ENCODE measurements around the gene SORBS2.

The SORBS2 gene

DNA sequence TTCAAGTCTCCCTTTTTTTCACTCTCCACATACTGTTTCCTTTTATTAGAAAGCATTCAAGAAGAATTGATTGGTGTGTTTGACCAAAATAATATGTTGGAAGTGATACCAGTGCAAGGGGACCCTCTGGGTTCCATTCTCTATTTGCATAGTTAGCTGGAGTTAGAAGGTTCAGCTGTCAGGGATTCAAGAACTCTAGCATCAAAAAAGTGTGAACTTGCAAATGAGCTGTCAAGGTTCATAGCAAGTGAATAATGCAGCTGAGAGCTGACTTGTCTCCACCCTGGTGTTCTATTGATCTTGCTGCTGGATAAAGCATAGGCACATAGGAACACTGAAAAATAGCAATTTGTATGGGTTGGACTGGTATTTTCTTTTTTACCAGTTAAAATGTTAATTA, 73.2 kb downstream of the SORBS2 start:
- DNase-seq (ENCODE audit: low read depth): no peak

GRCh38 chr4:185738038-185738552, 73.9 kb downstream of the SORBS2 start:
- peak overlapping the region; percentile 1 for H3K4me3 ChIP-seq (ENCODE audit: low read depth, low read length)
- in situ Hi-C loops (cut with HindIII; ENCODE audit: low sequenced_read_pairs): no loop called here
- DNase-seq (ENCODE audit: low read depth): peak; percentile 67
- TF ChIP-seq, protein P1, sequence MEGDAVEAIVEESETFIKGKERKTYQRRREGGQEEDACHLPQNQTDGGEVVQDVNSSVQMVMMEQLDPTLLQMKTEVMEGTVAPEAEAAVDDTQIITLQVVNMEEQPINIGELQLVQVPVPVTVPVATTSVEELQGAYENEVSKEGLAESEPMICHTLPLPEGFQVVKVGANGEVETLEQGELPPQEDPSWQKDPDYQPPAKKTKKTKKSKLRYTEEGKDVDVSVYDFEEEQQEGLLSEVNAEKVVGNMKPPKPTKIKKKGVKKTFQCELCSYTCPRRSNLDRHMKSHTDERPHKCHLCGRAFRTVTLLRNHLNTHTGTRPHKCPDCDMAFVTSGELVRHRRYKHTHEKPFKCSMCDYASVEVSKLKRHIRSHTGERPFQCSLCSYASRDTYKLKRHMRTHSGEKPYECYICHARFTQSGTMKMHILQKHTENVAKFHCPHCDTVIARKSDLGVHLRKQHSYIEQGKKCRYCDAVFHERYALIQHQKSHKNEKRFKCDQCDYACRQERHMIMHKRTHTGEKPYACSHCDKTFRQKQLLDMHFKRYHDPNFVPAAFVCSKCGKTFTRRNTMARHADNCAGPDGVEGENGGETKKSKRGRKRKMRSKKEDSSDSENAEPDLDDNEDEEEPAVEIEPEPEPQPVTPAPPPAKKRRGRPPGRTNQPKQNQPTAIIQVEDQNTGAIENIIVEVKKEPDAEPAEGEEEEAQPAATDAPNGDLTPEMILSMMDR (IDR thresholded peaks at IDR 0.05; ENCODE audit: low read depth, low read length, missing control alignments): no peak

More for the DNA sequence above, 73.2 kb downstream of the SORBS2 start:
- H3K4me3 ChIP-seq (ENCODE audit: low read depth, low read length): no peak overlapping the region
- TF ChIP-seq, protein P1 (IDR thresholded peaks at IDR 0.05; ENCODE audit: low read depth, low read length, missing control alignments): no peak
- in situ Hi-C loops (cut with HindIII; ENCODE audit: low sequenced_read_pairs): no loop called here

GRCh38 chr4:185737489-185738037, 74.4 kb downstream of the SORBS2 start:
- DNase-seq (ENCODE audit: low read depth): no peak
- in situ Hi-C loops (cut with HindIII; ENCODE audit: low sequenced_read_pairs): no loop called here
- TF ChIP-seq, protein P1 (IDR thresholded peaks at IDR 0.05; ENCODE audit: low read depth, low read length, missing control alignments): no peak
- H3K4me3 ChIP-seq (ENCODE audit: low read depth, low read length): peak overlapping the region; percentile 1

DNA sequence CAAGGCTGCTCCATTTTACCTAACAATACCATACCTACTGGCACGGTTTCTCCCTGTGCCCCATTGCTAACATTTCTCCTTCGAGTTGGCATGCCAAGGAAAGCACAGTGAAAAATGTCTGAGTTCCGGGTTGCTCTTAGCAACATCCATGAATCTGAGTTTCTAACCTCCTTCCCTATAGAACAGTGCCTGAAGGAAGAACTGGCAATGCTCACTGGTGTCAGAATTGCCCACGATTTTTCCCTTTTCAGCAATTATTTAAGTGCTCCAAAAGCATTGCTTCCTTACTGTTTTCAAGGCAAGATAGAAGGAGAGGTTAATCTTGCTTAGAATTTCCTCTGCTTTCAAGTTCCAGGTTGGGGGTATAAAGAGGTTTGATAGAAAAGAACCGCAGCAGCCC, 75.1 kb downstream of the SORBS2 start:
- DNase-seq (ENCODE audit: low read depth): no peak
- no peak overlapping the region for H3K4me3 ChIP-seq (ENCODE audit: low read depth, low read length)
- in situ Hi-C loops (cut with HindIII; ENCODE audit: low sequenced_read_pairs): no loop called here
- TF ChIP-seq, protein P1 (IDR thresholded peaks at IDR 0.05; ENCODE audit: low read depth, low read length, missing control alignments): no peak

- no peak overlapping the region for H3K4me3 ChIP-seq (ENCODE audit: low read depth, low read length)
- DNase-seq (ENCODE audit: low read depth): no peak
- TF ChIP-seq, protein P1 (IDR thresholded peaks at IDR 0.05; ENCODE audit: low read depth, low read length, missing control alignments): no peak
- in situ Hi-C loops (cut with HindIII; ENCODE audit: low sequenced_read_pairs): no loop called here
Observed at GRCh38 chr4:185735866-185736400, 76.1 kb downstream of the SORBS2 start.

GRCh38 chr4:185734930-185735329, 77.1 kb downstream of the SORBS2 start:
- TF ChIP-seq, protein P1 (IDR thresholded peaks at IDR 0.05; ENCODE audit: low read depth, low read length, missing control alignments): no peak
- no peak for DNase-seq (ENCODE audit: low read depth)
- in situ Hi-C loops (cut with HindIII; ENCODE audit: low sequenced_read_pairs): no loop called here
- no peak overlapping the region for H3K4me3 ChIP-seq (ENCODE audit: low read depth, low read length)

Measured in astrocyte of the cerebellum (primary cell).